Measurements from ENCODE around the gene SFN. TPM values are rescaled to one million over a fixed set of nuclear protein-coding genes. Genes with fewer than 3 reads are reported as not detected.

SFN gene
- total and polyA plus RNA-seq, 2 of the 13 experiments (the other 11 are each of a cell fraction or from before 2014, with no cell fraction given) = 4.3 to 5.6 TPM

GRCh38 chr1:26887125-26887524 is 24.2 kb downstream of the SFN start:
- intact Hi-C loops (cut with micrococcal nuclease; ENCODE audit: unreplicated experiment) (no loop called here), in situ Hi-C loops (cut with HindIII; ENCODE audit: extremely low pct_ligation_motif_present, low pct_unique_long_range_greater_than_20kb) (no loop called here)
- POLR2A ChIA-PET = interaction anchor here (0.8 to 1.5 kb wide), 6 partner anchors 13 to 77 kb away, joined by 3 to 9 read pairs (median 4); partner anchors contain the start of gene GPATCH3
- Histone ChIP-seq H4K20me1 (ENCODE audit: insufficient read depth, low read length) (no peaks in the 10 kb centered on the region), H3K4me3 (replicated peaks in 1 of 3; ENCODE audit: insufficient read depth in 1 of 3, low read depth in 2 of 3, low read length in 3 of 3) (no peak overlapping the region), H3K36me3 (replicated peaks in 1 of 2; ENCODE audit: control insufficient read depth in 1 of 2, insufficient read depth in 2 of 2, low read length in 2 of 2) (peaks cover 9 to 61% of the 10 kb centered on the region in 2 experiments; a peak in 4 of 5 replicates), H3K4me2 (ENCODE audit: low read depth, low read length) (no peak overlapping the region), H2AFZ (ENCODE audit: low read length) (no peak overlapping the region), H3K9me3 (ENCODE audit: low read length) (no peaks in the 10 kb centered on the region), H3K27ac (ENCODE audit: extremely low read length, insufficient read depth, low read length) (no peak overlapping the region), H3K9ac (ENCODE audit: insufficient read depth, low read depth, low read length) (no peak overlapping the region), H3K27me3 (ENCODE audit: control insufficient read depth in 1 of 2, insufficient read depth in 2 of 2, low read length in 2 of 2) (no peaks in the 10 kb centered on the region), H3K79me2 (ENCODE audit: insufficient read depth, low read length) (peaks cover 17% of the 10 kb centered on the region), H3K4me1 (ENCODE audit: insufficient read depth, low read length) (peaks cover 50% of the 10 kb centered on the region)
- 100% methylated on average over 1 of the region's 1 CpG for WGBS (ENCODE audit: low lambda C conversion rate)
- FAIRE-seq (no peak), DNase-seq (ENCODE audit: low spot score) (no peak), ATAC-seq (no peak)
- TF ChIP-seq ZNF205 (CRISPR knock-in tag; IDR thresholded peaks at IDR 0.05) (no peak), BCL6 (CRISPR knock-in tag; IDR thresholded peaks at IDR 0.05) (no peak), STAG1 (CRISPR knock-in tag; IDR thresholded peaks at IDR 0.05) (peak; percentile 34; the same call in 1 of the 2 replicates), ZSCAN22 (CRISPR knock-in tag; IDR thresholded peaks at IDR 0.05) (no peak), LCORL (IDR thresholded peaks at IDR 0.05) (no peak), LCORL (CRISPR knock-in tag; IDR thresholded peaks at IDR 0.05) (no peak), CTCF (CRISPR knock-in tag; IDR thresholded peaks at IDR 0.05) (peak; percentile 28)
- BruUV-seq (replicated peaks) = no TSS peak
- CTCF ChIA-PET (ENCODE audit: low intra/inter-chr PET ratio, low total read pairs) = no interaction called here

GRCh38 chr1:26888231-26888630 is 25.3 kb downstream of the SFN start:
- ChIA-PET POLR2A (interaction anchor here (1.5 to 3.0 kb wide), 4 partner anchors 13 to 49 kb away, joined by 4 to 65 read pairs (median 21); partner anchors contain the start of genes GPATCH3 and NR0B2), CTCF (ENCODE audit: low intra/inter-chr PET ratio, low total read pairs) (no interaction called here)
- in situ Hi-C loops (cut with HindIII; ENCODE audit: extremely low pct_ligation_motif_present, low pct_unique_long_range_greater_than_20kb) (no loop called here), intact Hi-C loops (cut with micrococcal nuclease; ENCODE audit: unreplicated experiment) (no loop called here)
- no TSS peak for BruUV-seq (replicated peaks)
- no peak overlapping the region for H3K9ac ChIP-seq (ENCODE audit: insufficient read depth, low read depth, low read length)
- no peak overlapping the region for H2AFZ ChIP-seq (ENCODE audit: low read length)
- H3K27me3 ChIP-seq (ENCODE audit: control insufficient read depth in 1 of 2, insufficient read depth in 2 of 2, low read length in 2 of 2) = no peaks in the 10 kb centered on the region
- DNase-seq (ENCODE audit: low spot score) = no peak
- H4K20me1 ChIP-seq (ENCODE audit: insufficient read depth, low read length) = no peaks in the 10 kb centered on the region
- H3K27ac ChIP-seq (ENCODE audit: extremely low read length, insufficient read depth, low read length) = no peak overlapping the region
- peaks cover 39% of the 10 kb centered on the region for H3K4me1 ChIP-seq (ENCODE audit: insufficient read depth, low read length)
- TF ChIP-seq ZNF768 (CRISPR knock-in tag; IDR thresholded peaks at IDR 0.05) = no peak
- no peak for TF ChIP-seq DMTF1 (CRISPR knock-in tag; IDR thresholded peaks at IDR 0.05)
- TF ChIP-seq ZBTB44 (CRISPR knock-in tag; IDR thresholded peaks at IDR 0.05) = no peak
- TF ChIP-seq ZNF484 (CRISPR knock-in tag; IDR thresholded peaks at IDR 0.05; ENCODE audit: borderline replicate concordance, low read depth) = no peak
- no peak for TF ChIP-seq GATAD2A (CRISPR knock-in tag; IDR thresholded peaks at IDR 0.05)
- TF ChIP-seq SRSF9 (IDR thresholded peaks at IDR 0.05; ENCODE audit: borderline replicate concordance, insufficient read depth, low read depth, low read length, poor library complexity, severe bottlenecking) = no peak
- H3K9me3 ChIP-seq (ENCODE audit: low read length) = no peaks in the 10 kb centered on the region
- H3K36me3 ChIP-seq (replicated peaks in 1 of 2; ENCODE audit: control insufficient read depth in 1 of 2, insufficient read depth in 2 of 2, low read length in 2 of 2) = peaks cover 14 to 62% of the 10 kb centered on the region in 2 experiments; a peak in 4 of 5 replicates
- 93% methylated on average over 1 of the region's 1 CpG for WGBS (ENCODE audit: low lambda C conversion rate)
- FAIRE-seq = no peak
- peak overlapping the region; percentile 91; the same call in 1 of the 2 replicates for H3K4me2 ChIP-seq (ENCODE audit: low read depth, low read length)
- H3K79me2 ChIP-seq (ENCODE audit: insufficient read depth, low read length) = peaks cover 17% of the 10 kb centered on the region
- H3K4me3 ChIP-seq (replicated peaks in 1 of 3; ENCODE audit: insufficient read depth in 1 of 3, low read depth in 2 of 3, low read length in 3 of 3) = no peak overlapping the region
- no peak for ATAC-seq

Data from HepG2 (cell line).